ENCODE results near the gene CFAP221.

DNA sequence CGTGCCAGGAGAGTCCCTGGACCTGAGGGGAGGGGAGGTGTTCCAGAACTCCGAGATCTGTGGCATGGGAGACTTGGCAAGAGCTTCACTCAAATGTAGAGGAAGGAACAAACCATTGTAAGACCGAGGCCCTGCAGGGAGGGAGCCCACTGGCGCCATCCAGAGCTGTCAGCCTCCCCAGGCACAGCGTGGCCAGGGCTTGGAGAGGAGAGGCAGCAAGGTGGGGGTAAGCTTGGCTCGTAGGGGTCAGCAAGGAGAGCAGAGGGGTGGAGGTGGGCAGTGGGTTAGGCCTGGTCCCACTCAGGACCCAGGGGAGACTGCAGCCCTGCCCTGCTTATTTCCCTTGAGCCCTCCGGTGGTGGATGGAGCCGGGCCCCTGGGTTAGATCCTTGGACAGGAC lies 138.3 kb downstream of the CFAP221 start:
- TF ChIP-seq, protein P1, sequence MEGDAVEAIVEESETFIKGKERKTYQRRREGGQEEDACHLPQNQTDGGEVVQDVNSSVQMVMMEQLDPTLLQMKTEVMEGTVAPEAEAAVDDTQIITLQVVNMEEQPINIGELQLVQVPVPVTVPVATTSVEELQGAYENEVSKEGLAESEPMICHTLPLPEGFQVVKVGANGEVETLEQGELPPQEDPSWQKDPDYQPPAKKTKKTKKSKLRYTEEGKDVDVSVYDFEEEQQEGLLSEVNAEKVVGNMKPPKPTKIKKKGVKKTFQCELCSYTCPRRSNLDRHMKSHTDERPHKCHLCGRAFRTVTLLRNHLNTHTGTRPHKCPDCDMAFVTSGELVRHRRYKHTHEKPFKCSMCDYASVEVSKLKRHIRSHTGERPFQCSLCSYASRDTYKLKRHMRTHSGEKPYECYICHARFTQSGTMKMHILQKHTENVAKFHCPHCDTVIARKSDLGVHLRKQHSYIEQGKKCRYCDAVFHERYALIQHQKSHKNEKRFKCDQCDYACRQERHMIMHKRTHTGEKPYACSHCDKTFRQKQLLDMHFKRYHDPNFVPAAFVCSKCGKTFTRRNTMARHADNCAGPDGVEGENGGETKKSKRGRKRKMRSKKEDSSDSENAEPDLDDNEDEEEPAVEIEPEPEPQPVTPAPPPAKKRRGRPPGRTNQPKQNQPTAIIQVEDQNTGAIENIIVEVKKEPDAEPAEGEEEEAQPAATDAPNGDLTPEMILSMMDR (IDR thresholded peaks at IDR 0.05) = no peak
- no peak for TF ChIP-seq POLR2A (IDR thresholded peaks at IDR 0.05)

Data from body of pancreas (tissue), 4 donors.